ENCODE data around the gene UGT1A9. TPM values are rescaled to one million over a fixed set of nuclear protein-coding genes. Genes with fewer than 3 reads are reported as not detected.
"Not testable (repeated sequence)": the region's sequence is repeated elsewhere in the genome, so short reads cannot be mapped to it uniquely, and the experiment has no call there.

Gene UGT1A9
- total RNA-seq, 1 donor from 2014 or later = not detected

GRCh38 chr2:233747283-233747544, 75.5 kb downstream of the UGT1A9 start:
- ATAC-seq (ENCODE audit: poor library complexity) (no peak), DNase-seq (no peak)
- intact Hi-C loops (cut with DNase I) = no loop called here

- DNase-seq; ATAC-seq (ENCODE audit: poor library complexity); intact Hi-C loops (cut with DNase I): not testable (repeated sequence)
These were observed 79.0 kb downstream of the UGT1A9 start for GRCh38 chr2:233750689-233751088.

- intact Hi-C loops (cut with DNase I); DNase-seq; ATAC-seq (ENCODE audit: poor library complexity): not testable (repeated sequence)
These were observed 79.7 kb downstream of the UGT1A9 start for GRCh38 chr2:233751212-233752009.

DNA sequence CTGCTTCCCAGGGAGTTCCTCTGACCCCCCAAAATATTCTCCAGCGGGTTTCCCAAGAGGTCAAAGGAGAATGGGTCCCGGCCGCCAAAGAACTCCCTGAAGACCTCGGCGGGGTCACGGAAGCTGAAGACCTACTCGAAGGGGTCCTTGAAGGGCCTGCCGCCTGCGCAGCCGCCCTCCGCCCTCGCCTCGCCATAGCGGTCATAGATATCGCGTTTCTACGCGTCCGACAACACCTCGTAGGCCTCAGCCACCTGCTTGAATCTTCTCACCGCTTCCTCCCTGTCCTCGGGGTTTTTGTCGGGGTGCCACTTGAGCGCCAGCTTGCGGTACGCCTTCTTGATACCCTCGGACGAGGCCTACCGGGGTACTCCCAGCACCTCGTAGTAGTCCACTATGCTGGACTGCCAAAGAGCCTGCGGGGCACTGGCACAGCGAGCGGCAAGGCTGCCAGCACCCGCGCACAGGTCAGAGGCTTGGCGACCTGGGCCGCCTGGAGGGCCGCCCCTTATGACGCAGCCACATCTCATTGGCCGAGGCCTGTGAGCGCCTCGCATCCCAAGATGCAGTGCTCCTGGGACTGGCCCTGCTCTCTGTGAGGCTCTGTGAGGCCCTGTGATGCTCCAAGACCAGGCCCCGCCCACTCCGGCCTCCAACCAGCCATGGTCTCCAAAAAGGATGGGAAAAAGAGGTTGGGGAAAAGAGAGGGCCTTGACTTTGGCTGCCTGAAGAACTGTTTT, 83.3 kb downstream of the UGT1A9 start:
- ATAC-seq (ENCODE audit: poor library complexity) = no peak

GRCh38 chr2:233756429-233757081, 84.9 kb downstream of the UGT1A9 start:
- intact Hi-C loops (cut with DNase I) = no loop called here
- no peak for DNase-seq
- ATAC-seq (ENCODE audit: poor library complexity) = no peak

More for the DNA sequence above, 83.3 kb downstream of the UGT1A9 start:
- intact Hi-C loops (cut with DNase I) = no loop called here
- DNase-seq = no peak

DNA sequence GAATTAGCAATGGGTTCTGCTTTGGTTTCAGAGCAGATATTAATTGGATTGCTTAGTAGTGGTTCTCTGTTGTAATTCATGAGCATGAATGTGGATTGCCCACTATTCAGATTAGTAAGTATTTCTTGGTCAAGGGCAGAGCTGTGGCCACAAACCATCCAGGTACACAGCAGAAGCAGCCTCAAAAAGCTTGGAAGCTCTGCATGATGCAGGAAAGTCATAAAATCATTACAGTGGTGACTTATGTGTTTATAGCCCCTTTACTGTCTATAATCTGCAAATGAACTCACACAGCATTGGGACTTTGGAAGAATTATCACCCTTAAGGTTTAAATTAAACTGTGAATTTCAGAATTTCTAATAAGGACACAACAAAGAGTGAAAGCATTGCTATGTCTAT, 86.4 kb downstream of the UGT1A9 start:
- intact Hi-C loops (cut with DNase I) = no loop called here
- DNase-seq (no peak), ATAC-seq (ENCODE audit: poor library complexity) (no peak)

DNA sequence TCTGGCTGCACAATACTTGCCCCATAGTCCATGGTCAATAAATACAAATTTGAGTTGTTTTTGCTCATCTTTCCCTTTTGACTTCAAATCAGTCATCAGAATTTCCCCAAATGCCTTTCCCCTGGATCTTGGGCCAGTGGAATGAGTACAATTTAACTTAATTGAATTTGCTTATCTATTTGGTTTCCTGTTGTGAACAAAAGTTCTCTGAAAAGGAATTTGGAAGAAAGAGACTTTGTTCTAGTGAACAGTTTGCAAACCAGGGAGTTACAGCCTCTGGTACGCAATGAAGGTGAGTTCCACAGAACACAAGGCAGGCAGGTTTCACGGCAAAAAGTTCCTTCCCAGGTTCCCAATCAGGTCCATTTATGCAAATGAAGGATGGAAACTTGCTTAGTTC, 87.2 kb downstream of the UGT1A9 start:
- DNase-seq (no peak), ATAC-seq (ENCODE audit: poor library complexity) (no peak)
- intact Hi-C loops (cut with DNase I) = no loop called here

DNA sequence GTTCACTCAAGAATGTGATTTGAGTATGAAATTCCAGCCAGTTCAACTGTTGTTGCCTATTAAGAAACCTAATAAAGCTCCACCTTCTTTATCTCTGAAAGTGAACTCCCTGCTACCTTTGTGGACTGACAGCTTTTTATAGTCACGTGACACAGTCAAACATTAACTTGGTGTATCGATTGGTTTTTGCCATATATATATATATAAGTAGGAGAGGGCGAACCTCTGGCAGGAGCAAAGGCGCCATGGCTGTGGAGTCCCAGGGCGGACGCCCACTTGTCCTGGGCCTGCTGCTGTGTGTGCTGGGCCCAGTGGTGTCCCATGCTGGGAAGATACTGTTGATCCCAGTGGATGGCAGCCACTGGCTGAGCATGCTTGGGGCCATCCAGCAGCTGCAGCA, 88.3 kb downstream of the UGT1A9 start, which contains the start of gene UGT1A1:
Gene UGT1A1, plus strand, starts transcription at position 228 of the 400 bp plus-strand sequence. Its CDS starts 18 bp downstream, at position 246.
- intact Hi-C loops (cut with DNase I) = no loop called here
- no peak for ATAC-seq (ENCODE audit: poor library complexity)
- no peak for DNase-seq

DNA sequence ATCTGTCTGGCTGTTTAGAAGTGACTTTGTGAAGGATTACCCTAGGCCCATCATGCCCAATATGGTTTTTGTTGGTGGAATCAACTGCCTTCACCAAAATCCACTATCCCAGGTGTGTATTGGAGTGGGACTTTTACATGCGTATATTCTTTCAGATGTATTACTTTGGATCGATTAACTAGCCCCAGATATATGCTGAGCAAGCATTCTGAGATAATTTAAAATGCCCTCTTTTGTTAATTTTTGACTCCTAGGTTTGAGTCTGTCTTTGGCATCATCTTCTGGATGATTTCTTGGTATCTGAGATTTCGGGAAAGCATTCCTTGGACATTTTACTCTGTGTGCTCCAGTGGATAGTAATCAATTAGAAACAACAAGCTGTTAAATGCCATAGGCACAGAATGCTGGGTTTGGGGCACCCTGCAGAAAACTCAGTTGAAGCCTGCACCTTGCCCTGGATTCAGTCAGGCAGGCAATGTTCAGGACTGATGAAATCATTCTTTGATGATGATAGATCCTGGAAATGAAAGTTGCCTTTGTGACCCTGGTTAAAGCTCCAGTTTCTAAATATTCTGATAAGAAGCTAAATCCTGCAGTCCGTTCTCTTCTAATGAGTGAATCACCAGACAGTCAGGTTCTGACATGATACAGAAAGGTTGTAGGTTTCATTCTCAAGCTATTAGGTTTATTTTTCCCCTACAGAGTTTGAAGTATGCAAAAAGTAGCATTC, 89.5 kb downstream of the UGT1A9 start:
- intact Hi-C loops (cut with DNase I) = no loop called here
- ATAC-seq (ENCODE audit: poor library complexity) (no peak), DNase-seq (no peak)

DNA sequence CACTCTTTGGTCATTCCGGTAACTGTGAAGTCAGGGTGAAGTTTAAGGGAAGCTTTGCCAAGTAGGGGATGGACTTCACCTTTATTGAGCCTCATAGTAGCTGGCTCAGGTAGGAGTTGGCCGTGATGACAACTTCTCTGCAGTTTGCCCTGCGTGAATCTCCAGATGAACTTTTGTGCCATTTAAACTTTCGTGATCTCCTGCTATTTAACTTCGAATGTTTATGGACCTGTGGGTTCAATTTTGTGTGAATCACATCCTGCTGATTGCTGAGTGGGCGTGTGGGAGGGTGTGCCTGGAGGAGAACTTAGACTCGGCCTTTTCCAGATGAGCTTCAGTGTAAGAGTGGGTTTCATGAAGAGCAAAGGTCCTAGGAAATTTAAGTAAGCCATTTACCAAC, 92.6 kb downstream of the UGT1A9 start:
- intact Hi-C loops (cut with DNase I) = no loop called here
- ATAC-seq (ENCODE audit: poor library complexity) (no peak), DNase-seq (no peak)

DNA sequence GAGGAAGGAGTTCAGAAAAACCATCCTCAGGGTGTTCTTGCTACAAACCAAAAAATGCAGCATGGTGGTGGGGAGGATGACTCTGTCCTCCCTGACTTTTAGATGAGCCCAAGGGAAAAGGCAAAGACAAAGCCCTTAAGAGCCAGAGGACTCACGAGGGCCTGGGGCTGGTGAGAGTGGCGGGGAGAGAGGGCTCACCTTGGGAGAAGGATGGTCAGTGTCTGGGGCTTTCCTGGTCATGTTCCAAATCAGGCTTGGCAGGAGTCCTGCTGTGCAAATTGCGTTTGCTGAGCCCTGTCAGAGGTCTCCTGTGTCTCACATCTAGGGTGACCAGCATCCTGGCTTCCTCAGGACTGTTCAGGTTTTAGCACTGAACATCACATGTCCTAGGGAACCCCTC, 93.1 kb downstream of the UGT1A9 start:
- intact Hi-C loops (cut with DNase I) = no loop called here
- DNase-seq (no peak), ATAC-seq (ENCODE audit: poor library complexity) (no peak)

DNA sequence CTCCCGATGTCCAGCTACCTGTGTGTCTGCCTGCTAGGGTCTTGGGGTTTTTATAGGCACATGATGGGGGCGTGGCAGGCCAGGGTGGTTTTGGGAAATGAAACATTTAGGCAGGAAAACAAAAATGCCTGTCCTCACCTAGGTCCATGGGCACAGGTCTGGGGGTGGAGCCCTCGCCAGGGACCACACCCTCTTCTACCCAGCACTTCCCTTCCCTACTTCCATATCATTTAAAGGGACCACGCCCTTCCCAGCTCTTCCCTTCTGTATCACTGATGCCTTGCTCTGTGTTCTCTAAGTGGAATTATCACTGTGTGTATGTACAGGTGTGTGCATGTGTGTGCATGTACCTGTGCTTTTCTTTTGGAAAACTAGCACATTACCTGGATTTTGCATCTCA, 94.7 kb downstream of the UGT1A9 start:
- DNase-seq (no peak), ATAC-seq (ENCODE audit: poor library complexity) (no peak)
- intact Hi-C loops (cut with DNase I) = no loop called here

- intact Hi-C loops (cut with DNase I) = no loop called here
- DNase-seq (no peak), ATAC-seq (ENCODE audit: poor library complexity) (no peak)
These were observed 96.4 kb downstream of the UGT1A9 start for GRCh38 chr2:233768076-233768475.

DNA sequence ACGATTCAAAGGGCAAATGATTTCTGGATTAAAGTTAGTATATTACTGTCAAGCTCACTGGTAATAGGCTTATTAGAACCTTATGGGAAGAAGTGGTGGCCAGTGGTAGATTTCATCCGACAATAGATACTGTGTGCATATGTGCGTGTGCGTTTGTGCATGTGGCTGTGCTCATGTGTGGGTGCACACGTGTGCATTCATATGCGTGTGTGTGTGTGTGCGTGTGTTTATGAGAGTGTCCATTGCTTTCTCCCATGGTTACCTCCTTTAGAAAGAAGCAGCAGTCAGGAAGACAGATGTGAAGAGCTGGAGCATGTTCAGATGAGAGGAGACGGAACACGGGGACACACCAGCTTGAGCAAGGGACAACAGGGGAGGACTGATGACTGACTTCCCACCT, 97.6 kb downstream of the UGT1A9 start:
- ATAC-seq (ENCODE audit: poor library complexity) (no peak), DNase-seq (no peak)
- intact Hi-C loops (cut with DNase I) = no loop called here

GRCh38 chr2:233772153-233772552, 100.5 kb downstream of the UGT1A9 start:
- DNase-seq = no peak

DNA sequence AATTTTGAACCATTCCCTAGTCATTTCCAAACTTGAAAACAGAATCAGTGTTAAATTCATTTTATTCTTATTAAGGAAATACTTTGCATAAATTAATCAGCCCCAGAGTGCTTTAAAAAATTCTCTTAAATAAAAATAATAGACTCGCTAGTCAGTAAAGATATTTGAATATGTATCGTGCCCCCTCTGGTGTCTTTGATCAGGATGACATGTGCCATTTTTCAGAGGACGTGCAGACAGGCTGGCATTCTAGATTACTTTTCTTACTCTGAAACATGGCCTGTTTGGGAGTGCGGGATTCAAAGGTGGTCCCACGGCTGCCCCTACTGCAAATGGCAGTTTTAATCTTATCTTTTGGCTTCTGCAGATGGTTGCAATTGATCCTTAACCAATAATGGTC, 100.9 kb downstream of the UGT1A9 start:
- intact Hi-C loops (cut with DNase I) = no loop called here
- DNase-seq = no peak
- no peak for ATAC-seq (ENCODE audit: poor library complexity)

More at GRCh38 chr2:233772153-233772552, 100.5 kb downstream of the UGT1A9 start:
- intact Hi-C loops (cut with DNase I) = no loop called here
- no peak for ATAC-seq (ENCODE audit: poor library complexity)

DNA sequence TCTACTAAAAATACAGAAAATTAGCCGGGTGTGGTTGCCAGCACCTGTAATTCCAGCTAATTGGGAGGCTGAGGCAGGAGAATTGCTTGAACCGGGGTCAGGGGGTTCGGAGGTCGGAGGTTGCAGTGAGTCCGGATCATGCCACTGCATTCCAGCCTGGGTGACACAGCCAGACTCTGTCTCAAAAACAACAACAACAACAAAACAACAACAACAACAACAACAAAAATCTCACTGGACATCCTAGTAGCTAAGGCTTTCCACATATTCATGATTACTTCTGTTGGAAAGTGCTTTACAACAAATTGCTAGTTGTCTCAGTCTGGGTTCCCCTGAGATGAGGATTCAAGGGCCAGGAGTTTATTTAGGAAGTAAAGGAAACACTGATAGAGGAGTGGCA, 102.2 kb downstream of the UGT1A9 start:
- intact Hi-C loops (cut with DNase I) = no loop called here
- DNase-seq = no peak
- no peak for ATAC-seq (ENCODE audit: poor library complexity)

- DNase-seq (no peak), ATAC-seq (ENCODE audit: poor library complexity) (no peak)
- intact Hi-C loops (cut with DNase I) = no loop called here
These were observed 103.7 kb downstream of the UGT1A9 start for GRCh38 chr2:233775414-233775813.

- DNase-seq = no peak
- ATAC-seq (ENCODE audit: poor library complexity) = no peak
- intact Hi-C loops (cut with DNase I) = no loop called here
These were observed 106.3 kb downstream of the UGT1A9 start, which contains the start of gene MROH2A for GRCh38 chr2:233778030-233778429. Gene MROH2A, plus strand, starts transcription at chr2:233778330. Its CDS starts 1,029 bp downstream, at chr2:233779359.
